ENCODE data around the gene HNMT. TPM values are rescaled to one million over a fixed set of nuclear protein-coding genes. Genes with fewer than 3 reads are reported as not detected.

HNMT gene
- total RNA-seq, 3 donors from 2014 or later, result not detected

GRCh38 chr2:138020432-138020831 is 56.2 kb downstream of the HNMT start:
- no peak for ATAC-seq
- Mint-ChIP-seq H3K4me1 (ENCODE audit: low read depth) (no peaks in the 10 kb centered on the region), H3K36me3 (ENCODE audit: insufficient read depth) (no peaks in the 10 kb centered on the region), H3K9me3 (no peaks in the 10 kb centered on the region), H3K27me3 (ENCODE audit: low read depth) (no peaks in the 10 kb centered on the region), H3K4me3 (no peak overlapping the region)
- DNase-seq, result no peak

DNA sequence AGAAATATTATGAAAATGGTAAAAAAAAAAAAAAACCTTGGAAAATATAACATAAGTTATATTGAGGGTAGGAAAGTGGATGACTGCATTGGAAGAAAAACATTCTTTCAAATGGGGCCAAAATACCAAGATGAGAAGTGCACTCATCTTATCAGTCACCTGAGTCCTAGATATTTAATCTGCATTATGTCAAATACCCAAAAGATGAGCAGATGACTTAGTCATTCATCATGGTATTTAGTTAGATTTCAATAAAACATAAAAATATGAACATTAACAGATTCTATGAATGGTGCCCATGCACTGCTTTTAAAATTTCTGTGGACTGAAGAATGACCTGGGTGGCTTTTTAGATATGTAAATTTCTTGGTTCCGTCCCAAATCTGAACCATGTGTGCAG is 56.9 kb downstream of the HNMT start:
- ATAC-seq, result no peak

DNA sequence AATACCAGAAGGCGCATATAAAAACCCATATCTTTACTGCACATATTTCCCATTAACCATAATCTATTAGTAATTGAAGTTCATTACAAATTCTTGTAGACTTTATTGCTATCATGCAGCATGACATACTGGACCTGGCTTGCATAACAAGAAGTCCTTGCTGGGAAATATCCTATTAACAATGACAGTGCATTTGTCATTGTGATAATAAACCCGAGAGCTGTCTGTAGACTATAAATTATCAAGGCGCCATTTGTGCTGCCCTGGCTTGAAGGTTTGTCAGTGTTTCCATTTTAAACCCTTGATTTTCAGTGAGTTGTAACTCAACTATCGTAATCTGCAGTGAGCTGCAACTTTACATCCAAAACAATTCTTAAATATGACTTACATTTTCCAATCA is 59.0 kb downstream of the HNMT start:
- no peak for DNase-seq
- Mint-ChIP-seq H3K36me3 (ENCODE audit: insufficient read depth) (no peaks in the 10 kb centered on the region), H3K4me1 (ENCODE audit: low read depth) (no peaks in the 10 kb centered on the region), H3K4me3 (no peak overlapping the region), H3K9me3 (no peaks in the 10 kb centered on the region), H3K27me3 (ENCODE audit: low read depth) (no peaks in the 10 kb centered on the region)
- ATAC-seq, result no peak

More for the DNA sequence above, 56.9 kb downstream of the HNMT start:
- no peak overlapping the region for H3K4me3 Mint-ChIP-seq
- H3K9me3 Mint-ChIP-seq, result no peaks in the 10 kb centered on the region
- H3K36me3 Mint-ChIP-seq (ENCODE audit: insufficient read depth), result no peaks in the 10 kb centered on the region
- no peaks in the 10 kb centered on the region for H3K27me3 Mint-ChIP-seq (ENCODE audit: low read depth)
- no peak for DNase-seq
- no peaks in the 10 kb centered on the region for H3K4me1 Mint-ChIP-seq (ENCODE audit: low read depth)

- ATAC-seq (no peak), DNase-seq (no peak)
- Mint-ChIP-seq H3K36me3 (ENCODE audit: insufficient read depth) (no peaks in the 10 kb centered on the region), H3K4me1 (ENCODE audit: low read depth) (no peaks in the 10 kb centered on the region), H3K27me3 (ENCODE audit: low read depth) (no peaks in the 10 kb centered on the region), H3K4me3 (no peak overlapping the region), H3K9me3 (no peaks in the 10 kb centered on the region)
Measured at GRCh38 chr2:138023976-138024375, 59.7 kb downstream of the HNMT start.

- no peaks in the 10 kb centered on the region for H3K36me3 Mint-ChIP-seq (ENCODE audit: insufficient read depth)
- H3K4me3 Mint-ChIP-seq, result no peak overlapping the region
- H3K9me3 Mint-ChIP-seq, result no peaks in the 10 kb centered on the region
- DNase-seq (no peak), ATAC-seq (no peak)
- no peaks in the 10 kb centered on the region for H3K4me1 Mint-ChIP-seq (ENCODE audit: low read depth)
- H3K27me3 Mint-ChIP-seq (ENCODE audit: low read depth), result no peaks in the 10 kb centered on the region
Measured at GRCh38 chr2:138026111-138027020, 62.1 kb downstream of the HNMT start.

DNA sequence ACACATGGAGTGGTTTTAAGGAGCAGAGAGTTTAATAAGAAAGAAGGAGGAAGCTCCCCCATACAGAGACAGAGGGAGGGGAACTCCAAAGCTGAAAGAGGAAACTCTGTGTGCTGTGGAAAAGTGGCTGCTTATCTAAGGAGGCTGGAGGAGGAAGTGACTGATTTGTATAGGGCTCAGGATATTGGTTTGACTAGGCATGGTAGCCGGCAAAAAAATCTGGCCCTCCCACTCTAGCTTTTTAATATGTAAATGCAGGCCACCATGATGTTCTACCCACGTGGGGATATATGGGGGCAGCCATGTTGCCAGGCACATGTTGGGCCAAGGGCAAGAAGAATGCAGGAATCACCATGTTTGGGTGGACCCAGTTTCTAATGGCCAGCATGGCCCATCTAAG is 64.3 kb downstream of the HNMT start:
- no peaks in the 10 kb centered on the region for H3K27me3 Mint-ChIP-seq (ENCODE audit: low read depth)
- no peaks in the 10 kb centered on the region for H3K9me3 Mint-ChIP-seq
- no peaks in the 10 kb centered on the region for H3K4me1 Mint-ChIP-seq (ENCODE audit: low read depth)
- H3K36me3 Mint-ChIP-seq (ENCODE audit: insufficient read depth), result no peaks in the 10 kb centered on the region
- ATAC-seq, result no peak
- no peak for DNase-seq
- H3K4me3 Mint-ChIP-seq, result no peak overlapping the region

DNA sequence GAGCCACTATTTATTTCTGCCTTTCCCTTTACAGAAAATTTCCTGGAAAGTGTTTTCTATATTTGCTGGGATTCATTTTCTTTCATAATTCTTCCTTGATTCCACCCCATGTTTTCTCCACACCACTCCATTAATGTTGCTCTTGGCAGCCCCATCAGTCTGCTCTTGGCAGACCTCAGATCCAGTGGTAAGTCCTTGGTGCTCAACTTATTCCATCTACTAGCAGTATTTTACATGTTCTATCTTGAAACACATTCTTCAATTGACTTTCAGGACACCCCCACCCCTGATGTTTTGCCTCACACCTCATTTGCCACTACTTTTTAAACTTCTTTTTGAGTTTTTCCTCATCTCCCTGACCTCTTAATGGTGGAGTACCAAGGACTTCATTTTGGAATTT is 65.0 kb downstream of the HNMT start:
- no peak for DNase-seq
- no peak for ATAC-seq
- H3K36me3 Mint-ChIP-seq (ENCODE audit: insufficient read depth), result no peaks in the 10 kb centered on the region

GRCh38 chr2:138030459-138030858 is 66.2 kb downstream of the HNMT start:
- H3K36me3 Mint-ChIP-seq (ENCODE audit: insufficient read depth), result no peaks in the 10 kb centered on the region
- H3K4me3 Mint-ChIP-seq, result no peak overlapping the region
- no peaks in the 10 kb centered on the region for H3K4me1 Mint-ChIP-seq (ENCODE audit: low read depth)
- no peak for DNase-seq
- H3K27me3 Mint-ChIP-seq (ENCODE audit: low read depth), result no peaks in the 10 kb centered on the region
- ATAC-seq, result no peak
- no peaks in the 10 kb centered on the region for H3K9me3 Mint-ChIP-seq

More for the DNA sequence above, 65.0 kb downstream of the HNMT start:
- Mint-ChIP-seq H3K4me3 (no peak overlapping the region), H3K27me3 (ENCODE audit: low read depth) (no peaks in the 10 kb centered on the region), H3K9me3 (no peaks in the 10 kb centered on the region), H3K4me1 (ENCODE audit: low read depth) (no peaks in the 10 kb centered on the region)

DNA sequence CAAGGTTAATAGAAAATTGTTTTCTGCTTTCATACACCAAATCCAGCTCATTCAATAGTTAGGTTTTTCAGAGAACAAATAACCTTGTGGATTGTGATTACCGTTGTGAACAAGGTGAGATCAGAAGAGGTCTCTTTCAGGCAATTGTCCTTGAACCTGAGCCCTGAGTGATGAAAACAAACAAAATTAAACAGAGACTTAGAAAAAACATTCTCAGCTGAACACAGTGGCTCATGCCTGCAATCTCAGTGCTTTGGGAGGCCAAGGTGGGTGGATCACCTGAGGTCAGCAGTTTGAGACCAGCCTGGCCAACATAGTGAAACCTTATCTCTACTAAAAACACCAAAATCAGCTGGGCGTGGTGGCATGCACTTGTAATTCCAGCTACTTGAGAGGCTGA is 68.1 kb downstream of the HNMT start:
- H3K4me1 Mint-ChIP-seq (ENCODE audit: low read depth), result no peaks in the 10 kb centered on the region
- no peaks in the 10 kb centered on the region for H3K36me3 Mint-ChIP-seq (ENCODE audit: insufficient read depth)
- no peak for ATAC-seq
- no peak overlapping the region for H3K4me3 Mint-ChIP-seq
- H3K9me3 Mint-ChIP-seq, result no peaks in the 10 kb centered on the region
- DNase-seq, result no peak
- H3K27me3 Mint-ChIP-seq (ENCODE audit: low read depth), result no peaks in the 10 kb centered on the region

- DNase-seq (no peak), ATAC-seq (no peak)
- H3K9me3 Mint-ChIP-seq, result no peaks in the 10 kb centered on the region
- no peaks in the 10 kb centered on the region for H3K36me3 Mint-ChIP-seq (ENCODE audit: insufficient read depth)
- H3K27me3 Mint-ChIP-seq (ENCODE audit: low read depth), result no peaks in the 10 kb centered on the region
- no peaks in the 10 kb centered on the region for H3K4me1 Mint-ChIP-seq (ENCODE audit: low read depth)
- no peak overlapping the region for H3K4me3 Mint-ChIP-seq
Measured at GRCh38 chr2:138034536-138034935, 70.3 kb downstream of the HNMT start.

DNA sequence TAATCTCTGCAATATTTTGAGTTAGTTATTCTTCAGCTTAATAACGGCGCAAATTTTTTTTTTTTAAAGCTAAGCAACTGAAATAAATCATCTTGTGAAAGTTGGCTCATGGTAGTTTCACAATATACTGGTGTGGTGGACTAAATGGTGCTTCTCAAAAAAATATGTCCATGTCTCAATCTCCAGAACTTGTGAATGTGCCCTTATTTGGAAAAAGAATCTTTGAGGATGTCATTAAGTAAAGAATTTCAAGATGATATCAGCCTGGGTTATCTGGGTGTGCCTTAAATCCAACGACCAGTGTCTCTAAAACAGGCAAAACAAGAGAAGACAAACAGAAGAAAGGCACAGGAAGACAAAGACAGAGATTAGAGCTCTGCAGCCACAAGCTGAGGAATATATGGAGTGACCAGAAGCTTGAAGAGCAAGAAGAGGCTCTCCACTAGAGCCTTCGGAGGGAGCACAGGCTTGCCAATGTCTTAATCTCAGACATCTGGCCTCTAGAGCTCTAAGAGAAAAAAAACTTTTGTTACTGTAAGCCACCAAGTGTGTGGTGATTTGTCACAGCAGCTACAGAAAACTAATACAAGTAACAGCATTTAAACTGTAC is 71.4 kb downstream of the HNMT start:
- no peak for ATAC-seq
- DNase-seq, result no peak
- Mint-ChIP-seq H3K9me3 (no peaks in the 10 kb centered on the region), H3K27me3 (ENCODE audit: low read depth) (no peaks in the 10 kb centered on the region), H3K4me3 (no peak overlapping the region), H3K36me3 (ENCODE audit: insufficient read depth) (no peaks in the 10 kb centered on the region), H3K4me1 (ENCODE audit: low read depth) (no peaks in the 10 kb centered on the region)

DNA sequence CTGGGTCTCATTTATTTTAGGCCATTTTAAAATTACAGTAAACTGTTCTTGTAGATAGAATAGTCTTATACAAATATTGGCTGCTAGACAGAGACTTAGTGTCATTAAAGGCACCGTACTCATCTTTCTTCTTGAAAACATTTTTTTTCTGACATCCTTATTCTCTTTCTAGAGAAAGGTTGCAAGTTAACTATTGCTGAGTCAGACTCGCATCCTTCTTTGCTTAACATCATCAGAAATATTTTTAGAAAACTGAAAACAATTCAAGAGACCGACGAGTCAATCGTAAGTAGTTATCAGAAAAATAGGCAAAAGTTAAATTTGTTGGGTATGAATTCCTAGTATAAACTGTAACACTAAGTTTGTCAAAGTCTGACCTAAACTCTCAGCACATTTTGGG is 72.2 kb downstream of the HNMT start:
- no peaks in the 10 kb centered on the region for H3K36me3 Mint-ChIP-seq (ENCODE audit: insufficient read depth)
- H3K9me3 Mint-ChIP-seq, result no peaks in the 10 kb centered on the region
- no peaks in the 10 kb centered on the region for H3K4me1 Mint-ChIP-seq (ENCODE audit: low read depth)
- no peak for DNase-seq
- ATAC-seq, result no peak
- H3K4me3 Mint-ChIP-seq, result no peak overlapping the region
- no peaks in the 10 kb centered on the region for H3K27me3 Mint-ChIP-seq (ENCODE audit: low read depth)

DNA sequence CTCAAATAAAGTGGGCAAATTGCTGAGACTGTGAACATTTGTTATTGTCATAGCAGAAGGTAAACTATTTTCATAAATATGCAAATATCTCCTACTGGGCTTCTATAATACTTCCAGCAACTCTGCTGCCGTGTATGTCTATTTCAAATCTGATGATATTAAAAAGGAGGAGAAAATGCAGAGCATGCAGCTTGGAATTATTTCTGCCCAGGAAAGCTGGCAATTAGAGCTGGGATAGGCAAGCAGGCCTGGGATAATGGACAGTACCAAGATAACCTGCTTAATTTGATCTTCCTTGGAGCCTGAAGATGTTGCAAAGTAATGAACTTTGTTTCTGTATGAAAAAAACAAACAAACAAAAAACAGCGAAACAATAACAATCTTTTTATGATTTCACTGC is 72.8 kb downstream of the HNMT start:
- Mint-ChIP-seq H3K9me3 (peaks cover under 1% of the 10 kb centered on the region), H3K36me3 (ENCODE audit: insufficient read depth) (no peaks in the 10 kb centered on the region), H3K4me1 (ENCODE audit: low read depth) (no peaks in the 10 kb centered on the region), H3K4me3 (no peak overlapping the region), H3K27me3 (ENCODE audit: low read depth) (no peaks in the 10 kb centered on the region)
- no peak for ATAC-seq
- no peak for DNase-seq

GRCh38 chr2:138040616-138041015 is 76.3 kb downstream of the HNMT start:
- Mint-ChIP-seq H3K9me3 (peaks cover 12% of the 10 kb centered on the region), H3K4me3 (no peak overlapping the region), H3K36me3 (ENCODE audit: insufficient read depth) (no peaks in the 10 kb centered on the region), H3K4me1 (ENCODE audit: low read depth) (no peaks in the 10 kb centered on the region), H3K27me3 (ENCODE audit: low read depth) (no peaks in the 10 kb centered on the region)
- no peak for DNase-seq
- ATAC-seq, result no peak

DNA sequence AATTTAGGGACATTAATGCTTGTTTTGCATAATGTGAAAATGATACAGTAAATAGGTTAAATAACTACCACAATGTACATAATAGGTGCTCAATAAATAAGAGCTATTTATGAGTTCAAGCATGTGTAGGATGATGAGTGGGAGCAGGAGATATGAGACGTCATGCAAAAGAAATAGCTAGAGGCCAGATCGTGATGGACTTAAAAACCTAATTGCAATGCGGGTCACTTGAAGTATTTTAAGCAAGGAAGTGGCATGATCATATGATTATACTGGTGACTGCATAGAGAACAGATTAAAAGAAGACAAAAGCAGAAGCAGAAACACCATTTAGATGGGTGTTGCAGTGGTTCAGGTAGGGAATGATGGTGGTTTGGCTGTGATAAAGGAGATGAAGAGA is 78.0 kb downstream of the HNMT start:
- no peak overlapping the region for H3K4me3 Mint-ChIP-seq
- no peaks in the 10 kb centered on the region for H3K4me1 Mint-ChIP-seq (ENCODE audit: low read depth)
- H3K9me3 Mint-ChIP-seq, result peaks cover 15% of the 10 kb centered on the region
- H3K27me3 Mint-ChIP-seq (ENCODE audit: low read depth), result peaks cover 2% of the 10 kb centered on the region
- DNase-seq (no peak), ATAC-seq (no peak)
- no peaks in the 10 kb centered on the region for H3K36me3 Mint-ChIP-seq (ENCODE audit: insufficient read depth)

Data from activated T-cell treated with anti-CD3 and anti-CD28 coated beads, Interleukin-2, amount 50 U/mL, for 4 hours (primary cell).